GM12891 (cell line): ENCODE results near the gene CD84.

Source experiments
- PAX5 ChIP-seq: IDR thresholded peaks from 2 replicates; pipeline ENCODE4 v1.6.1; 2011; ENCODE audit warnings: low read length, moderate library complexity, mild to moderate bottlenecking; ENCODE audit not compliant: insufficient read depth, severe bottlenecking
- POLR2A ChIP-seq: IDR thresholded peaks from 2 replicates; pipeline ENCODE4 v1.6.1; 2011; ENCODE audit warnings: low read depth, low read length, control low read depth
- POLR2AphosphoS5 ChIP-seq: IDR thresholded peaks from 2 replicates; pipeline ENCODE4 v1.6.1; 2011; ENCODE audit warnings: low read depth, low read length, control low read depth
- POU2F2 ChIP-seq: IDR thresholded peaks from 2 replicates; pipeline ENCODE4 v1.6.1; 2011; ENCODE audit warnings: low read depth, mild to moderate bottlenecking, control low read depth, low read length, moderate library complexity
- TAF1 ChIP-seq: IDR thresholded peaks from 2 replicates; pipeline ENCODE4 v1.6.1; 2011; ENCODE audit warnings: low read depth, low read length, control low read depth

- TF ChIP-seq POLR2A (0 out of 2 replicates have a peak, but pooled peaks have one; percentile 28), POLR2AphosphoS5 (no peak; the same call in 1 of the 2 replicates), TAF1 (no peak), PAX5 (no peak), POU2F2 (no peak)
These were observed 49.5 kb upstream of the CD84 start for GRCh38 chr1:160628799-160629263.
